PC-3 (cell line): Measurements from ENCODE around the gene ZNF385C. TPM values are rescaled to one million over a fixed set of nuclear protein-coding genes. Genes with fewer than 3 reads are reported as not detected.

Experiments
- ATAC-seq: fragments of 200-7000 bp; cut with Tn5 transposase; 2 replicates; pipeline ENCODE4 v1.9.1; 2020; ENCODE audit warnings: mild to moderate bottlenecking, moderate library complexity
- BruUV-seq: library from RNA; stranded (reverse); fragments of 400-500 nt; replicated peaks from 2 replicates; lab custom pipeline; 2021; lab: Mats Ljungman, UMichigan
- CTCF ChIA-PET: fragments of 300-600 bp; sonication (Branson Sonifier 250); formaldehyde crosslinking; loops from one replicate; lab custom pipeline; 2022; ENCODE audit warnings: antibody characterized with exemption; lab: Charles Lee
- POLR2A ChIA-PET: fragments of 300-600 bp; sonication (Branson Sonifier 250); formaldehyde crosslinking; loops from one replicate; lab custom pipeline; 2022; ENCODE audit warnings: antibody characterized with exemption; ENCODE audit not compliant: unreplicated experiment; lab: Charles Lee
- DNase-seq: peaks from one replicate; pipeline ENCODE4 v3.0.0-alpha.2; 2015
- H2AFZ ChIP-seq: fragments of 300-600 bp; sonication (generic); 2 replicates; pipeline ENCODE4 v1.6.0; 2016; ENCODE audit warnings: antibody characterized with exemption, low read length
- H3F3A ChIP-seq: fragments of 300-600 bp; sonication (generic); one replicate; pipeline ENCODE4 v1.6.0; 2017; ENCODE audit warnings: antibody characterized with exemption, low read length, control low read depth, mild to moderate bottlenecking; ENCODE audit not compliant: unreplicated experiment
- H3K27ac ChIP-seq: fragments of 300-600 bp; sonication (generic); 2 replicates; pipeline ENCODE4 v1.5.1; 2016; ENCODE audit warnings: mild to moderate bottlenecking, low read length
- H3K27me3 ChIP-seq: fragments of 300-600 bp; sonication (generic); 2 replicates; pipeline ENCODE4 v1.6.1; 2016; ENCODE audit warnings: low read length, mixed read lengths
- H3K36me3 ChIP-seq: fragments of 300-600 bp; sonication (generic); 2 replicates; pipeline ENCODE4 v1.6.1; 2016; ENCODE audit warnings: low read depth, mixed run types, low read length, mixed read lengths
- H3K4me1 ChIP-seq: fragments of 300-600 bp; sonication (generic); 2 replicates; pipeline ENCODE4 v1.5.1; 2016; ENCODE audit warnings: low read length; ENCODE audit not compliant: insufficient read depth
- H3K4me2 ChIP-seq: fragments of 300-600 bp; sonication (generic); 2 replicates; pipeline ENCODE4 v1.6.0; 2016; ENCODE audit warnings: low read length
- H3K4me3 ChIP-seq: fragments of 300-600 bp; sonication (generic); 2 replicates; pipeline ENCODE4 v1.5.1; 2016; ENCODE audit warnings: mild to moderate bottlenecking, low read length, mixed read lengths
- H3K79me2 ChIP-seq: fragments of 300-600 bp; sonication (generic); 2 replicates; pipeline ENCODE4 v1.6.1; 2017; ENCODE audit warnings: low read length, mixed read lengths
- H3K9ac ChIP-seq: fragments of 300-600 bp; sonication (generic); 2 replicates; pipeline ENCODE4 v1.6.0; 2016; ENCODE audit warnings: mild to moderate bottlenecking, low read length
- H3K9me2 ChIP-seq: fragments of 300-600 bp; sonication (generic); replicated peaks from 2 replicates; pipeline ENCODE4 v1.6.1; 2016; ENCODE audit warnings: mixed run types, low read length, mixed read lengths
- H3K9me3 ChIP-seq: fragments of 300-600 bp; sonication (generic); 2 replicates; pipeline ENCODE4 v1.6.1; 2016; ENCODE audit warnings: low read length, mixed read lengths
- H4K20me1 ChIP-seq: fragments of 300-600 bp; sonication (generic); 2 replicates; pipeline ENCODE4 v1.6.1; 2016; ENCODE audit warnings: low read length, mixed read lengths
- CTCF ChIP-seq: fragments of 300-600 bp; sonication (generic); conservative IDR thresholded peaks from 2 replicates; pipeline ENCODE4 v1.5.1; 2017; ENCODE audit warnings: antibody characterized with exemption, low read depth, mild to moderate bottlenecking, low read length
- EZH2 ChIP-seq: fragments of 300-600 bp; sonication (generic); IDR thresholded peaks from one replicate; pipeline ENCODE4 v1.6.1; 2017; ENCODE audit warnings: antibody characterized with exemption, mild to moderate bottlenecking, low read length; ENCODE audit not compliant: unreplicated experiment
- EZH2phosphoT487 ChIP-seq: fragments of 300-600 bp; sonication (generic); IDR thresholded peaks from 2 replicates; pipeline ENCODE4 v1.6.1; 2018; ENCODE audit warnings: mild to moderate bottlenecking, antibody characterized with exemption, low read length, borderline replicate concordance
- intact Hi-C: fragments of 100-400 bp; cut with micrococcal nuclease; formaldehyde crosslinking; loops from 2 replicates; pipeline ENCODE4 v1.9.0; 2023
- total RNA-seq: library from RNA; depleted of rRNA; stranded (reverse); fragments of >200 nt; gene quantifications from 2 replicates; pipeline ENCODE4 v1.2.3, GENCODE V29; 2014

Gene ZNF385C
- total RNA-seq, 1 experiment from 2014 or later: 0.04 TPM

GRCh38 chr17:42026857-42027589 is 71.2 kb downstream of the ZNF385C start:
- no peak for TF ChIP-seq CTCF
- no peak for TF ChIP-seq EZH2phosphoT487
- TF ChIP-seq EZH2: no peak
- CTCF ChIA-PET: interaction anchor here (0.6 kb wide), 1 partner anchor 500 kb away, joined by 9 read pairs; no protein-coding TSS in a partner anchor

GRCh38 chr17:42025936-42026335 is 72.3 kb downstream of the ZNF385C start:
- BruUV-seq: no TSS peak
- TF ChIP-seq EZH2 (no peak), CTCF (no peak), EZH2phosphoT487 (no peak)
- peaks cover 8% of the 10 kb centered on the region for H3K79me2 ChIP-seq
- no peak overlapping the region for H3K27ac ChIP-seq
- no peaks in the 10 kb centered on the region for H4K20me1 ChIP-seq
- H3K4me2 ChIP-seq: no peak overlapping the region
- H3K4me3 ChIP-seq: no peak overlapping the region
- DNase-seq (no peak), ATAC-seq (no peak)
- ChIA-PET CTCF (no interaction called here), POLR2A (no interaction called here)
- no peaks in the 10 kb centered on the region for H3K9me3 ChIP-seq
- no peaks in the 10 kb centered on the region for H3K9me2 ChIP-seq
- no peak overlapping the region for H2AFZ ChIP-seq
- intact Hi-C loops: no loop called here
- H3K27me3 ChIP-seq: no peaks in the 10 kb centered on the region
- H3K36me3 ChIP-seq: no peaks in the 10 kb centered on the region
- peaks cover 14% of the 10 kb centered on the region for H3K4me1 ChIP-seq
- H3F3A ChIP-seq: no peaks in the 10 kb centered on the region
- no peak overlapping the region for H3K9ac ChIP-seq

More at GRCh38 chr17:42026857-42027589, 71.2 kb downstream of the ZNF385C start:
- no peaks in the 10 kb centered on the region for H4K20me1 ChIP-seq
- H3K4me2 ChIP-seq: no peak overlapping the region
- H3K36me3 ChIP-seq: no peaks in the 10 kb centered on the region
- H3K9ac ChIP-seq: no peak overlapping the region
- no peaks in the 10 kb centered on the region for H3F3A ChIP-seq
- H2AFZ ChIP-seq: no peak overlapping the region
- intact Hi-C loops: no loop called here
- POLR2A ChIA-PET: no interaction called here
- H3K4me1 ChIP-seq: peaks cover 12% of the 10 kb centered on the region; the same call in 1 of the 2 replicates
- ATAC-seq: no peak
- no peaks in the 10 kb centered on the region for H3K9me3 ChIP-seq
- BruUV-seq: no TSS peak
- no peaks in the 10 kb centered on the region for H3K9me2 ChIP-seq
- H3K27me3 ChIP-seq: no peaks in the 10 kb centered on the region
- no peak overlapping the region for H3K27ac ChIP-seq
- no peaks in the 10 kb centered on the region for H3K79me2 ChIP-seq
- no peak overlapping the region for H3K4me3 ChIP-seq
- DNase-seq: no peak

- H4K20me1 ChIP-seq: no peaks in the 10 kb centered on the region
- no peak overlapping the region for H2AFZ ChIP-seq
- intact Hi-C loops: no loop called here
- no peaks in the 10 kb centered on the region for H3K9me2 ChIP-seq
- ATAC-seq (no peak), DNase-seq (no peak)
- no peak overlapping the region for H3K27ac ChIP-seq
- H3K4me1 ChIP-seq: peaks cover 16% of the 10 kb centered on the region
- TF ChIP-seq EZH2phosphoT487 (no peak), CTCF (peak; percentile 24; the same call in 1 of the 2 replicates), EZH2 (no peak)
- no TSS peak for BruUV-seq
- H3K4me2 ChIP-seq: no peak overlapping the region
- H3K4me3 ChIP-seq: no peak overlapping the region
- H3K27me3 ChIP-seq: no peaks in the 10 kb centered on the region
- no peaks in the 10 kb centered on the region for H3K36me3 ChIP-seq
- peaks cover 15% of the 10 kb centered on the region for H3K79me2 ChIP-seq
- no peaks in the 10 kb centered on the region for H3F3A ChIP-seq
- ChIA-PET CTCF (interaction anchor here (0.5 to 0.6 kb wide), 3 partner anchors 8 to 505 kb away, joined by 3 to 6 read pairs (median 5); no protein-coding TSS in a partner anchor), POLR2A (no interaction called here)
- no peak overlapping the region for H3K9ac ChIP-seq
- H3K9me3 ChIP-seq: no peaks in the 10 kb centered on the region
Observed at GRCh38 chr17:42025191-42025579, 73.1 kb downstream of the ZNF385C start.
